HepG2 (cell line): ENCODE results near the gene SDR42E2. TPM values are rescaled to one million over a fixed set of nuclear protein-coding genes. Genes with fewer than 3 reads are reported as not detected.

Experiments used
- ATAC-seq: fragments of 200-7000 bp; cut with Tn5 transposase; 3 replicates; pipeline ENCODE4 v1.9.1; 2020; ENCODE audit warnings: mild to moderate bottlenecking, moderate library complexity
- BruUV-seq: library from RNA; stranded (reverse); fragments of 400-500 nt; replicated peaks from 2 replicates; lab custom pipeline; 2021; lab: Mats Ljungman, UMichigan
- CTCF ChIA-PET: fragments of 300-600 bp; formaldehyde crosslinking; extraction: SDS; loops from one replicate; lab custom pipeline; 2021; ENCODE audit warnings: low total read pairs, inconsistent platforms, low intra/inter-chr PET ratio; lab: Yijun Ruan, JAX
- POLR2A ChIA-PET: fragments of 350-600 bp; sonication (Branson Sonifier 250); formaldehyde crosslinking; loops from one replicate; lab custom pipeline; 2020; ENCODE audit warnings: antibody characterized with exemption, inconsistent platforms; lab: Yijun Ruan, JAX
- DNase-seq: peaks from one replicate; pipeline ENCODE4 v3.0.0-alpha.2; 2015; ENCODE audit warnings: low spot score
- FAIRE-seq: peaks from 3 replicates; lab custom pipeline; 2011; peaks lifted over from hg19 to GRCh38; lab: Jason Lieb, UNC
- H2AFZ ChIP-seq: one replicate; pipeline ENCODE4 v1.6.1; 2011; ENCODE audit warnings: low read length, inconsistent platforms
- H3K27ac ChIP-seq: fragments of 300-600 bp; 3 replicates; pipeline ENCODE4 v1.8.0; 2011; ENCODE audit warnings: mixed run types, mild to moderate bottlenecking, mixed read lengths, low read length, inconsistent platforms; ENCODE audit not compliant: insufficient read depth; ENCODE audit errors: extremely low read length
- H3K27me3 ChIP-seq, 2 experiments: fragments of 200-600 bp in 1 of 2; 2 replicates in 1 of 2; 3 replicates in 1 of 2; pipeline versions ENCODE4 v1.6.0 to v1.8.0; 2011; ENCODE audit warnings: low read length in 2 of 2, mild to moderate bottlenecking in 2 of 2, moderate library complexity in 2 of 2, inconsistent platforms in 1 of 2; ENCODE audit not compliant: insufficient read depth in 2 of 2, control insufficient read depth in 1 of 2
- H3K36me3 ChIP-seq, 2 experiments: fragments of 200-600 bp in 1 of 2; replicated peaks in 1 of 2; 2 replicates in 1 of 2; 3 replicates in 1 of 2; pipeline versions ENCODE4 v1.5.1 to v1.8.0; 2011; ENCODE audit warnings: low read length in 2 of 2, inconsistent platforms in 1 of 2; ENCODE audit not compliant: insufficient read depth in 2 of 2, control insufficient read depth in 1 of 2
- H3K4me1 ChIP-seq: 2 replicates; pipeline ENCODE4 v1.5.1; 2012; ENCODE audit warnings: low read length, inconsistent platforms; ENCODE audit not compliant: insufficient read depth
- H3K4me2 ChIP-seq: 2 replicates; pipeline ENCODE4 v1.6.0; 2011; ENCODE audit warnings: low read depth, low read length, inconsistent platforms
- H3K4me3 ChIP-seq, 3 experiments: fragments of 200-600 bp in 1 of 3; sonication (generic), shearing (Covaris generic) in 1 of 3; replicated peaks in 1 of 3; 2 replicates each; pipeline ENCODE4 v1.5.1; 2011 to 2016; ENCODE audit warnings: low read length in 3 of 3, inconsistent platforms in 2 of 3, low read depth in 2 of 3, mild to moderate bottlenecking in 2 of 3, control low read depth in 1 of 3, mixed read lengths in 1 of 3; ENCODE audit not compliant: insufficient read depth in 1 of 3
- H3K79me2 ChIP-seq: one replicate; pipeline ENCODE4 v1.6.1; 2011; ENCODE audit warnings: low read length, inconsistent platforms; ENCODE audit not compliant: insufficient read depth
- H3K9ac ChIP-seq: 2 replicates; pipeline ENCODE4 v1.6.0; 2011; ENCODE audit warnings: mild to moderate bottlenecking, low read depth, low read length, inconsistent platforms; ENCODE audit not compliant: insufficient read depth
- H3K9me3 ChIP-seq: 2 replicates; pipeline ENCODE4 v1.5.1; 2012; ENCODE audit warnings: mild to moderate bottlenecking, low read length
- H4K20me1 ChIP-seq: 2 replicates; pipeline ENCODE4 v1.6.0; 2011; ENCODE audit warnings: inconsistent platforms, mild to moderate bottlenecking, low read length, moderate library complexity; ENCODE audit not compliant: insufficient read depth
- EP300 ChIP-seq, 3 experiments: sonication (generic) in 1 of 3; formaldehyde crosslinking in 1 of 3; IDR thresholded peaks; 2 replicates each; pipeline versions ENCODE4 v1.5.1 to v1.6.1; 2011 to 2020; ENCODE audit warnings: low read depth in 2 of 3, low read length in 2 of 3, borderline replicate concordance in 1 of 3, improper control_type of control experiment in 1 of 3, mild to moderate bottlenecking in 1 of 3, missing genetic modification reagents in 1 of 3, moderate library complexity in 1 of 3
- KDM1A ChIP-seq: IDR thresholded peaks from 2 replicates; pipeline ENCODE4 v1.6.1; 2016; ENCODE audit warnings: missing compliant biosample characterization
- KDM4B ChIP-seq: sonication (generic); formaldehyde crosslinking; IDR thresholded peaks from 2 replicates; pipeline ENCODE4 v1.4.0; 2020; ENCODE audit warnings: missing genetic modification reagents
- NCOR1 ChIP-seq: fragments of 200-600 bp; sonication (generic); IDR thresholded peaks from 2 replicates; pipeline ENCODE4 v1.7.0; 2017; ENCODE audit warnings: antibody characterized with exemption, low read length, borderline replicate concordance
- ZNF563 ChIP-seq: sonication (generic); formaldehyde crosslinking; IDR thresholded peaks from 2 replicates; pipeline ENCODE4 v1.8.0; 2022; ENCODE audit warnings: mild to moderate bottlenecking, moderate library complexity, missing genetic modification reagents
- ZNF629 ChIP-seq: sonication (generic); formaldehyde crosslinking; conservative IDR thresholded peaks from 2 replicates; pipeline ENCODE4 v1.5.0; 2020; ENCODE audit warnings: missing genetic modification reagents
- ZNF75D ChIP-seq: sonication (generic); formaldehyde crosslinking; IDR thresholded peaks from 2 replicates; pipeline ENCODE4 v1.8.1; 2023; ENCODE audit warnings: missing genetic modification reagents, mild to moderate bottlenecking, borderline replicate concordance
- ZNF776 ChIP-seq: sonication (generic); formaldehyde crosslinking; IDR thresholded peaks from 2 replicates; pipeline ENCODE4 v1.4.0; 2020; ENCODE audit warnings: mild to moderate bottlenecking, missing genetic modification reagents
- WGBS: methylation state at CpG from one replicate; pipeline ENCODE4 v1.1.6; 2017; ENCODE audit warnings: low lambda C conversion rate; 5-methylcytosine and 5-hydroxymethylcytosine counted together
- in situ Hi-C: cut with HindIII; loops from 2 replicates; pipeline ENCODE4 v1.10.0; 2017; ENCODE audit warnings: low pct_unique_long_range_greater_than_20kb; ENCODE audit not compliant: extremely low pct_ligation_motif_present
- intact Hi-C: fragments of 100-400 bp; cut with micrococcal nuclease; formaldehyde crosslinking; loops from one replicate; pipeline ENCODE4 v1.10.0; 2022; ENCODE audit not compliant: unreplicated experiment
- polyA plus RNA-seq, 8 experiments: library from polyadenylated mRNA; depleted of rRNA in 3 of 8; stranded (reverse) in 7 of 8; unstranded in 1 of 8; fragments of >200 nt; fragmentation: Illumina TruSeq in 4 of 8; extraction: Trizol in 4 of 8; gene quantifications; 2 replicates each; pipeline versions ENCODE4 v1.2.1 to v1.2.3, GENCODE V29; 2011 to 2016; ENCODE audit warnings: low read depth in 4 of 8, missing spikeins in 1 of 8, mixed read lengths in 1 of 8; ENCODE audit not compliant: insufficient read depth in 1 of 8
- total RNA-seq, 5 experiments: library from RNA; depleted of rRNA; stranded (reverse); fragments of >200 nt; fragmentation: Illumina TruSeq; extraction: Trizol; gene quantifications; 2 replicates each; pipeline ENCODE4 v1.2.3, GENCODE V29; 2016; ENCODE audit warnings: low read depth in 1 of 5
- TF ChIP-seq, protein P1 (sequence below), 2 experiments: sonication (generic) in 1 of 2; formaldehyde crosslinking in 1 of 2; IDR thresholded peaks; 2 replicates each; pipeline versions ENCODE4 v1.4.0 to v1.6.1; 2018 to 2020; ENCODE audit warnings: missing genetic modification reagents in 2 of 2, borderline replicate concordance in 1 of 2, low read depth in 1 of 2, mild to moderate bottlenecking in 1 of 2, missing biosample characterization in 1 of 2
- TF ChIP-seq, protein P2 (sequence below): sonication (generic); formaldehyde crosslinking; IDR thresholded peaks from 2 replicates; pipeline ENCODE4 v1.4.0; 2020; ENCODE audit warnings: missing genetic modification reagents, mild to moderate bottlenecking, borderline replicate concordance
- TF ChIP-seq, protein P3 (sequence below): sonication (generic); formaldehyde crosslinking; IDR thresholded peaks from 2 replicates; pipeline ENCODE4 v1.5.1; 2020; ENCODE audit warnings: mild to moderate bottlenecking, moderate library complexity, missing genetic modification reagents
- TF ChIP-seq, protein P4 (sequence below): sonication (generic); formaldehyde crosslinking; conservative IDR thresholded peaks from 2 replicates; pipeline ENCODE4 v1.5.0; 2020; ENCODE audit warnings: missing genetic modification reagents

Gene SDR42E2
- total and polyA plus RNA-seq, 2 of the 13 experiments (the other 11 are each of a cell fraction or from before 2014, with no cell fraction given), result 0.05 to 0.11 TPM

DNA sequence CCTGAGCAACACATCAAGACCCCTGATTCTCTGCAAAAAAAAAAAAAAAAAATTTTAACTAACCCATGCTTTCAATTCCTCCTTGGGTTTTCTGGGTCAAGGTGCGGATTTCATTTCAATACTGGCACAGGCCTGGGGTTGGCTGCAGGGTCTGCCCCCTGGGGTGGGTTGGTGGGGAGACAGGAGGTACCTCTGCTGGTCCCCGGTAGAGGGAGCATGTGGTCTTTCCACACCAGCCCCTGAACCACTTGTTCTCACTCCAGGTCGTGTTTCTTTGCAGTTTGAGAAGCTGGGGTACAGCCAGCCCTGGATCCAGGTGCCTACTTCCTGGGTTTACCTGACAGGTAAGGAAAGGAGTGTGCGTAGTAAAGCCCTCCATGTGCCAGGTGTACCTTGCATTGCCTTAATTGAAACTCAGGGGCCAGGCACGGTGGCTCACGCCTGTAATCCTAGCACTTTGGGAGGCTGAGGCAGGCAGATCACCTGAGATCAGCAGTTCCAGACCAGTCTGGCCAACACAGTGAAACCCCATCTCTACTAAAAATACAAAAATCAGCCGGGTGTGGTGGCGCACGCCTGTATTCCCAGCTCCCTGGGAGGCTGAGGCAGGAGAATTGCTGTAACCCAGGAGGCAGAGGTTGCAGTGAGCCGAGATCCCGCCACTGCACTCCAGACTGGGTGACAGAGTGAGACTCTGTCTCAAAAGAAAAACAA, 21.8 kb downstream of the SDR42E2 start (continued):
- TF ChIP-seq, protein P1, sequence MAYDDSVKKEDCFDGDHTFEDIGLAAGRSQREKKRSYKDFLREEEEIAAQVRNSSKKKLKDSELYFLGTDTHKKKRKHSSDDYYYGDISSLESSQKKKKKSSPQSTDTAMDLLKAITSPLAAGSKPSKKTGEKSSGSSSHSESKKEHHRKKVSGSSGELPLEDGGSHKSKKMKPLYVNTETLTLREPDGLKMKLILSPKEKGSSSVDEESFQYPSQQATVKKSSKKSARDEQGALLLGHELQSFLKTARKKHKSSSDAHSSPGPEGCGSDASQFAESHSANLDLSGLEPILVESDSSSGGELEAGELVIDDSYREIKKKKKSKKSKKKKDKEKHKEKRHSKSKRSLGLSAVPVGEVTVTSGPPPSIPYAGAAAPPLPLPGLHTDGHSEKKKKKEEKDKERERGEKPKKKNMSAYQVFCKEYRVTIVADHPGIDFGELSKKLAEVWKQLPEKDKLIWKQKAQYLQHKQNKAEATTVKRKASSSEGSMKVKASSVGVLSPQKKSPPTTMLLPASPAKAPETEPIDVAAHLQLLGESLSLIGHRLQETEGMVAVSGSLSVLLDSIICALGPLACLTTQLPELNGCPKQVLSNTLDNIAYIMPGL (CRISPR knock-in tag; IDR thresholded peaks at IDR 0.05; ENCODE audit: borderline replicate concordance in 1 of 2, low read depth in 1 of 2), result peak in 1 of 2 experiments; percentile 42; a peak in 1 of 4 replicates

DNA sequence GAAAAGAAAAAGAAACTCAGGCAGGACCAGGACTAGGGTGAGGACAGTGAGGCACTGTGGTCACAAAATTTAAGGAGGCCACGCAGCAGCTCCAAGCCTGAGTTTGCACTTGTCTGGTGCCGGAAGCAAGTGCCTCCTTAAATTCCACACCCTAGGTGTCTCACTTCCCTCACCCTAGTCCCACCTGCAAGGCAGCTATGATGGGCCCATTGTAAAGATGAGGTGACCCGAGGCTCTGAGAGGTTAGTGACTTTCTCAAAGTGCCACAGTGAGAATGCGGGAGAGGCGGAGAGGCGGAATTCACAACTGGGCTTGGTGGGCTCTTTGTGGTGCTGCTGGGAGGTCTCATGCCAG, 22.3 kb downstream of the SDR42E2 start:
- Histone ChIP-seq H3K36me3 (no peaks in the 10 kb centered on the region), H3K4me3 (no peak overlapping the region), H3K27me3 (no peaks in the 10 kb centered on the region; a peak in 1 of 5 replicates), H3K9me3 (no peaks in the 10 kb centered on the region), H3K27ac (no peak overlapping the region), H3K4me1 (peaks cover 23% of the 10 kb centered on the region), H3K9ac (no peak overlapping the region), H3K79me2 (no peaks in the 10 kb centered on the region), H2AFZ (no peak overlapping the region), H4K20me1 (no peaks in the 10 kb centered on the region), H3K4me2 (no peak overlapping the region)
- FAIRE-seq, result no peak
- CTCF ChIA-PET, result interaction anchor here (0.8 to 1.3 kb wide), 2 partner anchors 43 to 106 kb away, joined by 3 to 4 read pairs; no protein-coding TSS in a partner anchor
- in situ Hi-C loops, result no loop called here
- no peak for ATAC-seq
- no TSS peak for BruUV-seq
- intact Hi-C loops, result no loop called here
- POLR2A ChIA-PET, result no interaction called here
- 80% methylated on average over 6 of the region's 6 CpGs for WGBS
- DNase-seq, result no peak
- TF ChIP-seq, protein P2, sequence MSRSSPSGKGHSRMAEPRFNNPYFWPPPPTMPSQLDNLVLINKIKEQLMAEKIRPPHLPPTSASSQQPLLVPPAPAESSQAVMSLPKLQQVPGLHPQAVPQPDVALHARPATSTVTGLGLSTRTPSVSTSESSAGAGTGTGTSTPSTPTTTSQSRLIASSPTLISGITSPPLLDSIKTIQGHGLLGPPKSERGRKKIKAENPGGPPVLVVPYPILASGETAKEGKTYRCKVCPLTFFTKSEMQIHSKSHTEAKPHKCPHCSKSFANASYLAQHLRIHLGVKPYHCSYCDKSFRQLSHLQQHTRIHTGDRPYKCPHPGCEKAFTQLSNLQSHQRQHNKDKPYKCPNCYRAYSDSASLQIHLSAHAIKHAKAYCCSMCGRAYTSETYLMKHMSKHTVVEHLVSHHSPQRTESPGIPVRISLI (CRISPR knock-in tag), result no peak
- TF ChIP-seq, protein P1 (CRISPR knock-in tag; IDR thresholded peaks at IDR 0.05; ENCODE audit: borderline replicate concordance in 1 of 2, low read depth in 1 of 2), result no peak
- TF ChIP-seq ZNF75D (CRISPR knock-in tag), result no peak
- TF ChIP-seq, protein P3, sequence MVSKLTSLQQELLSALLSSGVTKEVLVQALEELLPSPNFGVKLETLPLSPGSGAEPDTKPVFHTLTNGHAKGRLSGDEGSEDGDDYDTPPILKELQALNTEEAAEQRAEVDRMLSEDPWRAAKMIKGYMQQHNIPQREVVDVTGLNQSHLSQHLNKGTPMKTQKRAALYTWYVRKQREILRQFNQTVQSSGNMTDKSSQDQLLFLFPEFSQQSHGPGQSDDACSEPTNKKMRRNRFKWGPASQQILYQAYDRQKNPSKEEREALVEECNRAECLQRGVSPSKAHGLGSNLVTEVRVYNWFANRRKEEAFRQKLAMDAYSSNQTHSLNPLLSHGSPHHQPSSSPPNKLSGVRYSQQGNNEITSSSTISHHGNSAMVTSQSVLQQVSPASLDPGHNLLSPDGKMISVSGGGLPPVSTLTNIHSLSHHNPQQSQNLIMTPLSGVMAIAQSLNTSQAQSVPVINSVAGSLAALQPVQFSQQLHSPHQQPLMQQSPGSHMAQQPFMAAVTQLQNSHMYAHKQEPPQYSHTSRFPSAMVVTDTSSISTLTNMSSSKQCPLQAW (CRISPR knock-in tag), result no peak
- no peak for TF ChIP-seq NCOR1
- no peak for TF ChIP-seq ZNF776 (CRISPR knock-in tag)
- no peak for TF ChIP-seq KDM4B (CRISPR knock-in tag)
- no peak for TF ChIP-seq KDM1A (CRISPR knock-in tag)
- TF ChIP-seq ZNF563 (CRISPR knock-in tag), result no peak
- no peak for TF ChIP-seq EP300 (IDR thresholded peaks at IDR 0.05; ENCODE audit: low read depth in 2 of 2, low read length in 2 of 2)
- TF ChIP-seq EP300 (CRISPR knock-in tag; IDR thresholded peaks at IDR 0.05; ENCODE audit: borderline replicate concordance), result no peak
- TF ChIP-seq ZNF629 (CRISPR knock-in tag), result peak; percentile 76
- TF ChIP-seq, protein P4, sequence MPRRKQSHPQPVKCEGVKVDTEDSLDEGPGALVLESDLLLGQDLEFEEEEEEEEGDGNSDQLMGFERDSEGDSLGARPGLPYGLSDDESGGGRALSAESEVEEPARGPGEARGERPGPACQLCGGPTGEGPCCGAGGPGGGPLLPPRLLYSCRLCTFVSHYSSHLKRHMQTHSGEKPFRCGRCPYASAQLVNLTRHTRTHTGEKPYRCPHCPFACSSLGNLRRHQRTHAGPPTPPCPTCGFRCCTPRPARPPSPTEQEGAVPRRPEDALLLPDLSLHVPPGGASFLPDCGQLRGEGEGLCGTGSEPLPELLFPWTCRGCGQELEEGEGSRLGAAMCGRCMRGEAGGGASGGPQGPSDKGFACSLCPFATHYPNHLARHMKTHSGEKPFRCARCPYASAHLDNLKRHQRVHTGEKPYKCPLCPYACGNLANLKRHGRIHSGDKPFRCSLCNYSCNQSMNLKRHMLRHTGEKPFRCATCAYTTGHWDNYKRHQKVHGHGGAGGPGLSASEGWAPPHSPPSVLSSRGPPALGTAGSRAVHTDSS (CRISPR knock-in tag), result no peak
